ENCODE results near the gene MST1R. TPM values are rescaled to one million over a fixed set of nuclear protein-coding genes. Genes with fewer than 3 reads are reported as not detected.

MST1R gene
- total and polyA plus RNA-seq, 7 donors = 1.2 to 106 (median 4.2) TPM

GRCh38 chr3:49882166-49882565, 21.5 kb downstream of the MST1R start:
- Histone ChIP-seq H3K27ac (no peak overlapping the region), H3K4me3 (no peak overlapping the region), H3K9me3 (no peaks in the 10 kb centered on the region), H3K36me3 (no peaks in the 10 kb centered on the region), H3K27me3 (peaks cover 0 to 5% (median 0%) of the 10 kb centered on the region in 3 donors), H3K4me1 (no peaks in the 10 kb centered on the region)
- intact Hi-C loops (cut with DNase I) = no loop called here
- WGBS, 2 donors = 50 to 60% methylated on average over 6 of the region's 6 CpGs
- no peak for DNase-seq
- TF ChIP-seq EP300 (IDR thresholded peaks at IDR 0.05) (no peak), POLR2A (IDR thresholded peaks at IDR 0.05) (no peak), CTCF (IDR thresholded peaks at IDR 0.05) (no peak), POLR2AphosphoS5 (IDR thresholded peaks at IDR 0.05) (no peak)

- Histone ChIP-seq H3K4me3 (no peak overlapping the region), H3K27ac (no peak overlapping the region), H3K27me3 (peaks cover 0 to 5% (median 0%) of the 10 kb centered on the region in 3 donors), H3K4me1 (no peaks in the 10 kb centered on the region), H3K36me3 (no peaks in the 10 kb centered on the region), H3K9me3 (no peaks in the 10 kb centered on the region)
- intact Hi-C loops (cut with DNase I) = no loop called here
- WGBS, 2 donors = 46 to 49% methylated on average over 6 of the region's 6 CpGs
- TF ChIP-seq EP300 (IDR thresholded peaks at IDR 0.05) = no peak
- no peak for TF ChIP-seq POLR2A (IDR thresholded peaks at IDR 0.05)
- no peak for TF ChIP-seq POLR2AphosphoS5 (IDR thresholded peaks at IDR 0.05)
- no peak for TF ChIP-seq CTCF (IDR thresholded peaks at IDR 0.05)
- no peak for DNase-seq
Observed at GRCh38 chr3:49880581-49881315, 22.9 kb downstream of the MST1R start.

- H3K9me3 ChIP-seq = no peaks in the 10 kb centered on the region
- no peaks in the 10 kb centered on the region for H3K4me1 ChIP-seq
- H3K27me3 ChIP-seq = peaks cover 0 to 5% (median 0%) of the 10 kb centered on the region in 3 donors
- 54 to 78% methylated on average over 2 of the region's 2 CpGs for WGBS, 2 donors
- no peak for DNase-seq
- no peak for TF ChIP-seq POLR2AphosphoS5 (IDR thresholded peaks at IDR 0.05)
- no peak for TF ChIP-seq POLR2A (IDR thresholded peaks at IDR 0.05)
- TF ChIP-seq EP300 (IDR thresholded peaks at IDR 0.05) = no peak
- TF ChIP-seq CTCF (IDR thresholded peaks at IDR 0.05) = no peak
- intact Hi-C loops (cut with DNase I) = no loop called here
- H3K27ac ChIP-seq = no peak overlapping the region
- no peaks in the 10 kb centered on the region for H3K36me3 ChIP-seq
- H3K4me3 ChIP-seq = no peak overlapping the region
Observed at GRCh38 chr3:49879721-49880120, 24.0 kb downstream of the MST1R start.

DNA sequence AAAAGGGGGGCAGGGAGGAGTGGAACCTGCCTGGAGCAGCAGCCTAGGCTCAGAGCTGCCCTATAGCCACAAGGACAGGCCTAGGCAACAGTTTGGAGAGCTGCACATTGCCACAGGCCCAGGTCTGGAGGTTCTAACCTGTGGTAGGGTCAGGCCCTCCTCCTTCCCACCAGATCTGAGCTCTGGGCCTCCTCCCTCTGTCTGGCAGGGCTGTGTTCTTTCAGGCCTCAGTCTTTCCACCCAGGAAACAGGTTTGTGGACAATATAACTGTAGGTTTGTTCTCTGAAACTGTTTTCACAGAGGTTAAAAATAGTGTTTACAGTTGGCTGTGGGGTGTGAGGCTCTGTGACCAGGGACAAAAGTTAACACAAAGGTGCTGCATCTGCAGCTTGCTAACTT, 25.0 kb downstream of the MST1R start:
- DNase-seq = no peak
- Histone ChIP-seq H3K9me3 (no peaks in the 10 kb centered on the region), H3K27me3 (peaks cover 0 to 5% (median 0%) of the 10 kb centered on the region in 3 donors), H3K4me3 (no peak overlapping the region), H3K4me1 (no peaks in the 10 kb centered on the region), H3K27ac (no peak overlapping the region), H3K36me3 (no peaks in the 10 kb centered on the region)
- TF ChIP-seq CTCF (IDR thresholded peaks at IDR 0.05) (no peak), POLR2AphosphoS5 (IDR thresholded peaks at IDR 0.05) (no peak), POLR2A (IDR thresholded peaks at IDR 0.05) (no peak), EP300 (IDR thresholded peaks at IDR 0.05) (no peak)
- intact Hi-C loops (cut with DNase I) = no loop called here

DNA sequence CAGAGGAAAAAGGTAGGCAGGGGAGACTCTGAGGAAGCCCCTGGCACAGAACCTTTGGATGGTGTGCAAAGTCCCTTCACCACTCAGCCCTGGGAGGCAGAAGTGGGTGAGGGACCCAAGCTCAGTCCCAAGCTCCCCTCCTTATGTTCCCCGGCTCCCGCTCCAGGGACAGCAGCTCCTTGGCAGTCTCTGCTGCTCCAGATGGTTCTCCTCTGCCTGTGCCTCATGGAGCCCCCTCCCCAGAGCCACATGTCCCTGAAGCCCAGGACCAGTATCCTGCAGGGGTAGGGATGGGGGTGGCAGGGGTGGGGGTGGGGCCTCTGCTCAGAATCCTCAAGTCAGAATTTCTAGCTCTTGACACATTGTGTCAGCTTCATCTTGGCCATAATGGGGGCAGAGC, 26.0 kb downstream of the MST1R start:
- TF ChIP-seq CTCF (IDR thresholded peaks at IDR 0.05) (no peak), EP300 (IDR thresholded peaks at IDR 0.05) (no peak), POLR2A (IDR thresholded peaks at IDR 0.05) (no peak), POLR2AphosphoS5 (IDR thresholded peaks at IDR 0.05) (no peak)
- no peaks in the 10 kb centered on the region for H3K4me1 ChIP-seq
- intact Hi-C loops (cut with DNase I) = no loop called here
- no peaks in the 10 kb centered on the region for H3K9me3 ChIP-seq
- H3K36me3 ChIP-seq = no peaks in the 10 kb centered on the region
- peaks cover 0 to 5% (median 0%) of the 10 kb centered on the region in 3 donors for H3K27me3 ChIP-seq
- WGBS, 2 donors = 81 to 89% methylated on average over 2 of the region's 2 CpGs
- no peak overlapping the region for H3K4me3 ChIP-seq
- no peak for DNase-seq
- no peak overlapping the region for H3K27ac ChIP-seq

All from sigmoid colon (tissue), 7 donors.